Prostate gland (tissue), 2 donors: ENCODE data around the gene OTULIN. TPM values are rescaled to one million over a fixed set of nuclear protein-coding genes. Genes with fewer than 3 reads are reported as not detected.

Experiments
- DNase-seq: peaks from one replicate; pipeline ENCODE4 v3.0.0-alpha.2; 2019; ENCODE audit warnings: low spot score
- H3K27ac ChIP-seq, 2 donors: fragments of 200-600 bp; sonication (generic); 2 replicates each; pipeline ENCODE4 v1.5.1; 2017 to 2019
- H3K27me3 ChIP-seq: fragments of 200-600 bp; sonication (generic); replicated peaks from 2 replicates; pipeline ENCODE4 v1.5.1; 2019; ENCODE audit not compliant: insufficient read depth
- H3K36me3 ChIP-seq, 2 donors: fragments of 200-600 bp; sonication (generic); 1 replicate in 1 of 2; 2 replicates in 1 of 2; pipeline versions ENCODE4 v1.5.1 to v1.8.1; 2017 to 2019
- H3K4me1 ChIP-seq: fragments of 200-600 bp; sonication (generic); replicated peaks from 2 replicates; pipeline ENCODE4 v1.5.1; 2019
- H3K4me3 ChIP-seq, 2 donors: fragments of 200-600 bp; sonication (generic); 2 replicates each; pipeline ENCODE4 v1.5.1; 2017 to 2019
- H3K9me3 ChIP-seq: fragments of 200-600 bp; sonication (generic); 2 replicates; pipeline ENCODE4 v1.5.1; 2017
- POLR2A ChIP-seq: fragments of 450-650 bp; IDR thresholded peaks from one replicate; pipeline ENCODE4 v1.6.1; 2016; ENCODE audit warnings: antibody characterized with exemption, mild to moderate bottlenecking
- POLR2AphosphoS5 ChIP-seq: sonication (generic); formaldehyde crosslinking; IDR thresholded peaks from one replicate; pipeline ENCODE4 v1.6.1; 2017; ENCODE audit warnings: antibody characterized with exemption
- WGBS: methylation state at CpG from one replicate; pipeline ENCODE4 v1.1.5; 2018; 5-methylcytosine and 5-hydroxymethylcytosine counted together
- intact Hi-C: fragments of 100-400 bp; cut with DNase I; formaldehyde crosslinking; loops from one replicate; pipeline ENCODE4 v1.14.2; 2022
- total RNA-seq, 2 donors: library from RNA; depleted of rRNA; stranded (reverse); fragments of >200 nt; gene quantifications; one replicate each; pipeline ENCODE4 v1.1.0, GENCODE V29; 2016
- TF ChIP-seq, protein P1 (sequence below), 4 experiments: fragments of 200-600 bp in 2 of 4; fragments of 450-650 bp in 2 of 4; sonication (generic) in 2 of 4; IDR thresholded peaks; 1 replicate in 3 of 4; 2 replicates in 1 of 4; pipeline ENCODE4 v1.5.1; 2016 to 2019; ENCODE audit warnings: antibody characterized with exemption in 4 of 4, mild to moderate bottlenecking in 2 of 4, moderate library complexity in 2 of 4

Gene OTULIN
- total RNA-seq, 2 donors from 2014 or later: 35.5 to 51.8 TPM

GRCh38 chr5:14696057-14696456 is 31.5 kb downstream of the OTULIN start:
- Histone ChIP-seq H3K36me3 (peaks cover 0 to 6% of the 10 kb centered on the region in 2 donors), H3K4me3 (no peak overlapping the region)

DNA sequence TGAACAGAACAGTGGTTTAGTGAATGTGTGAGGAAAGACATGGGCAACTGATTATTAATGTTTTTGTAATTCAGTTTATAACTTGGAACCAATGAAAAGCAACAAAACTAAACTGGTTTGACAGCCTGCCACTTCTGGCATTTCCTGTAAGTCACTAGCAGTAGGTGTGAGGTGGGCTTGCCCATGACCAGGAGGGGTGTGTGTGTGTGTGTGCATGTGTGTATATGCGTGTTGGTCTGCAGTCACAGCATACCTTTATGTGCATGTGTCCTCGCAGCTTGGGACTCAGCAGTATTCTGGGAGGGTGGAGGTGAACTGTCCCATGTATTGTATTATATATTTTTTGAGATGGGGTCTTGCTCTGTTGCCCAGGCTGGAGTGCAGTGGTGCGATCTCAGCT is 32.3 kb downstream of the OTULIN start:
- Histone ChIP-seq H3K4me1 (peaks cover 7% of the 10 kb centered on the region), H3K27me3 (no peaks in the 10 kb centered on the region), H3K36me3 (peaks cover 0 to 6% of the 10 kb centered on the region in 2 donors), H3K9me3 (no peaks in the 10 kb centered on the region), H3K4me3 (no peak overlapping the region), H3K27ac (peak overlapping the region in 1 of 2 donors; percentile 70)
- no peak for DNase-seq
- TF ChIP-seq POLR2AphosphoS5 (no peak), POLR2A (no peak)
- TF ChIP-seq, protein P1, sequence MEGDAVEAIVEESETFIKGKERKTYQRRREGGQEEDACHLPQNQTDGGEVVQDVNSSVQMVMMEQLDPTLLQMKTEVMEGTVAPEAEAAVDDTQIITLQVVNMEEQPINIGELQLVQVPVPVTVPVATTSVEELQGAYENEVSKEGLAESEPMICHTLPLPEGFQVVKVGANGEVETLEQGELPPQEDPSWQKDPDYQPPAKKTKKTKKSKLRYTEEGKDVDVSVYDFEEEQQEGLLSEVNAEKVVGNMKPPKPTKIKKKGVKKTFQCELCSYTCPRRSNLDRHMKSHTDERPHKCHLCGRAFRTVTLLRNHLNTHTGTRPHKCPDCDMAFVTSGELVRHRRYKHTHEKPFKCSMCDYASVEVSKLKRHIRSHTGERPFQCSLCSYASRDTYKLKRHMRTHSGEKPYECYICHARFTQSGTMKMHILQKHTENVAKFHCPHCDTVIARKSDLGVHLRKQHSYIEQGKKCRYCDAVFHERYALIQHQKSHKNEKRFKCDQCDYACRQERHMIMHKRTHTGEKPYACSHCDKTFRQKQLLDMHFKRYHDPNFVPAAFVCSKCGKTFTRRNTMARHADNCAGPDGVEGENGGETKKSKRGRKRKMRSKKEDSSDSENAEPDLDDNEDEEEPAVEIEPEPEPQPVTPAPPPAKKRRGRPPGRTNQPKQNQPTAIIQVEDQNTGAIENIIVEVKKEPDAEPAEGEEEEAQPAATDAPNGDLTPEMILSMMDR (IDR thresholded peaks at IDR 0.05): no peak
- intact Hi-C loops: no loop called here
- WGBS: 100% methylated on average over 3 of the region's 3 CpGs

More at GRCh38 chr5:14696057-14696456, 31.5 kb downstream of the OTULIN start:
- TF ChIP-seq, protein P1 (IDR thresholded peaks at IDR 0.05): no peak
- H3K27me3 ChIP-seq: no peaks in the 10 kb centered on the region
- H3K9me3 ChIP-seq: no peaks in the 10 kb centered on the region
- no peak for DNase-seq
- H3K27ac ChIP-seq: peak overlapping the region in 1 of 2 donors; percentile 70
- 23% methylated on average over 1 of the region's 1 CpG for WGBS
- intact Hi-C loops: no loop called here
- H3K4me1 ChIP-seq: peaks cover 7% of the 10 kb centered on the region

- H3K4me1 ChIP-seq: peaks cover 7% of the 10 kb centered on the region
- 80% methylated on average over 1 of the region's 1 CpG for WGBS
- no peaks in the 10 kb centered on the region for H3K27me3 ChIP-seq
- intact Hi-C loops: no loop called here
- H3K4me3 ChIP-seq: no peak overlapping the region
- no peak for TF ChIP-seq POLR2AphosphoS5
- TF ChIP-seq, protein P1 (IDR thresholded peaks at IDR 0.05): no peak
- TF ChIP-seq POLR2A: no peak
- H3K27ac ChIP-seq: peak overlapping the region in 1 of 2 donors; percentile 70
- H3K36me3 ChIP-seq: no peaks in the 10 kb centered on the region
- no peak for DNase-seq
- no peaks in the 10 kb centered on the region for H3K9me3 ChIP-seq
These were observed 34.0 kb downstream of the OTULIN start for GRCh38 chr5:14698495-14698894.

DNA sequence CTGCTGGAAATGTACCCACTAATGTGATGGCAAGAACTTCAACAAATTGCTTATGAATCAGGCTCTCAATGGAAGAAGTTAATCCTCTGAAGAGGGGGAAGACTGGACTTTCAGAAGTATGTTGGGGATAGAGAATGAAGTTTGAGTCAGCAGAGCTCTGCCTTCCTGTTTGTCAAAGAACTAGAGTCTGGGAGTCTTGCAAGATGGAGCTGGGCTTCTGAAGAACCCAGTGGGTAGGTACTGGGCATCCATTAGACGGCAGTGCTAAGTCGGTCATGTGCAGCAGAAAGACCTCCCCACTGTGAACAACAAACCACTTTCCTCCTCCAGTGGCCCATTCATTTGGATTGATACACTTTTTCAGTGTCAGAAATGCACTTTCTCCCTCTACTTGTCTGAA is 34.6 kb downstream of the OTULIN start:
- DNase-seq: no peak
- no peak for TF ChIP-seq POLR2AphosphoS5
- TF ChIP-seq, protein P1 (IDR thresholded peaks at IDR 0.05): no peak
- H3K27me3 ChIP-seq: no peaks in the 10 kb centered on the region
- H3K36me3 ChIP-seq: no peaks in the 10 kb centered on the region
- WGBS: 100% methylated on average over 2 of the region's 2 CpGs
- H3K4me1 ChIP-seq: peaks cover 7% of the 10 kb centered on the region
- intact Hi-C loops: no loop called here
- peak overlapping the region in 1 of 2 donors; percentile 70 for H3K27ac ChIP-seq
- H3K9me3 ChIP-seq: no peaks in the 10 kb centered on the region
- H3K4me3 ChIP-seq: no peak overlapping the region

- Histone ChIP-seq H3K36me3 (no peaks in the 10 kb centered on the region), H3K27ac (peak overlapping the region in 1 of 2 donors; percentile 70), H3K4me3 (no peak overlapping the region), H3K27me3 (no peaks in the 10 kb centered on the region), H3K9me3 (no peaks in the 10 kb centered on the region), H3K4me1 (peaks cover 7% of the 10 kb centered on the region)
- intact Hi-C loops: no loop called here
- no peak for DNase-seq
- TF ChIP-seq POLR2A: no peak
- no peak for TF ChIP-seq POLR2AphosphoS5
- TF ChIP-seq, protein P1 (IDR thresholded peaks at IDR 0.05): no peak
- WGBS: 78% methylated on average over 8 of the region's 8 CpGs
These were observed 35.4 kb downstream of the OTULIN start for GRCh38 chr5:14699807-14700400.
